CD4-positive, alpha-beta T cell treated with Interleukin-1 beta for 1 hour (primary cell): ENCODE data around the gene HSD11B2.

Experiments
- DNase-seq, 2 donors: peaks; one replicate each; pipeline ENCODE4 v3.0.0-alpha.2; 2020 to 2022

HSD11B2 gene

GRCh38 chr16:67415872-67416793 is 14.8 kb upstream of the HSD11B2 start, which contains the start of gene ZDHHC1:
TSS of gene ZDHHC1 (minus strand) at chr16:67416477. CDS start at chr16:67407775, 8,702 bp downstream.
- DNase-seq, result peak; percentile 48 to 53

DNA sequence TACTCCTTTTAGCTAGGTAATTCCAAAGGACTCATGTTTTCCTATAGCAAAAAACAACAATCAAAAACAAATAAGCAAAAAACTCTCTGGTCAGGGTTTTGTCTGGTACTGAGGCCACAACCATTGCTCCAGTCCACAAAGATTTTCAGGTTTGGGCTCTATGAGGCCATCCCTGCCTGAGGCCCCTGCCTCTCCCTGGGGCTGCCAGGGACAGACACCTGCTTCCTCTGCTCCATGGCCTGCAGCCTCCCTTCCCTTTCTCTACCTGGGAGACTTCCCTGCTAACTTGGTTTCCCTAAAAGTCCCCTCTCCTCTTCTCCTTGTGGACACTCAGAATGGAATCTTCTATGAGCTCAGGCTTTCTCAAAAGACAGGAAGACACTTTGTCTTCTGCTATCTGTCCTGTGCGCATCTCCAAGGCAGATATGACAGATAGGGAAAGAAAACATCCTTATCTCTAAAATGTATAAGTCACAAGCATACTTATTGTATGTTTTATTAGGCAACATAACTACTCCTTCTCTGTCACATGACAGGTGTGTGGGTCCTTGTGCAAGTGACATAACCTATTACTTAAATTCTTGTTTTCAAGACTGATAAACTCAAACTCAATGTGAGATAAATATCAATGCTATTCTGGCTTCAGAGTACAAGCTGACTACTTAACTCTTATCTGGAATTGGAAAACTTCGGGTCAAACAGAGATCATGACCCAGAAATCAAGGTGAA is 13.4 kb upstream of the HSD11B2 start:
- DNase-seq, result no peak

GRCh38 chr16:67419502-67419901 is 11.4 kb upstream of the HSD11B2 start:
- DNase-seq, result no peak

DNA sequence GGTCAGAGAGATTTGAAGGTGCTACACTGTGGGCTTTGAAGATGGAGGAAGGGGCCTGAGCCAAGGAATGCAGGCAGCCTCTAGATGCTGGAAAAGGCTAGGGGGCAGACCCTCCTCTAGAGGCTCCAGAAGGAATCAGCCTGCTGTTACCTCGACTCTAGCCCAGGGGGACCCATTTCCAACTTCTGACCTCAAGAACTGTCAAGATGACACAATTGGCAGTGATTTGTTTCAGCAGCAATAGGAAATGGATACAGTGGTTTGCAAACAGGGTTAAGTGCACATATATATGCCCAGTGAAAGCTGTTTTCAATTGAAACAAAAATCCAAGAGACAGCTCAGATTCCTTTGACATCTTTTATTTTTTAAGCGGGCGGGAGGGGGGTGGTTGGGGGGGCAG is 11.0 kb upstream of the HSD11B2 start:
- DNase-seq, result no peak

GRCh38 chr16:67421030-67421429 is 9.9 kb upstream of the HSD11B2 start:
- no peak for DNase-seq

- DNase-seq, result no peak
Observed at GRCh38 chr16:67423015-67423414, 7.9 kb upstream of the HSD11B2 start.

- no peak for DNase-seq
Observed at GRCh38 chr16:67423611-67424260, 7.2 kb upstream of the HSD11B2 start.

- DNase-seq, result no peak
Observed at GRCh38 chr16:67424261-67424615, 6.7 kb upstream of the HSD11B2 start.

GRCh38 chr16:67425061-67425460 is 5.9 kb upstream of the HSD11B2 start:
- DNase-seq, result no peak

- no peak for DNase-seq
Observed at GRCh38 chr16:67425580-67425979, 5.3 kb upstream of the HSD11B2 start.

GRCh38 chr16:67426022-67426421 is 4.9 kb upstream of the HSD11B2 start:
- no peak for DNase-seq

DNA sequence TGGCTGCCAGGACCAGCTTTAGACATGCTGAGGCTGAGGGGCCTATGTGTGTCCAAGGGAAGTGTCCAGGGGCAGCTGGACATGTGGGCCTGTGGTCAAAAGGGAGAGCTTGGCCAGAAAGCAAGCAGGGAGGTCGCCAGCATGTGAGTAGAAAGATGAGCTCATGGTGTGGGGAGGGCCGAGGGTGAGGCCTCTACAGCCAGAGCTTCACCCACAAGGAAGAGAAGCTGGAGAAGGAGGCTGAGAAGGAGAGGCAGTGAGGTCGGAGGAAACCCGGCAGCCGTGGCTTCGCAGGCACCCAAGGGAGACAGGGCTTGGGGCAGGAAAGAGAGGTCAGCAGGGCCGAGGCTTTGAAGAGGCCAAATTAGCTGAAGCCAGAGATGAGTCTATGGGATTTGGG is 4.0 kb upstream of the HSD11B2 start:
- no peak for DNase-seq

GRCh38 chr16:67428146-67428731 is 2.7 kb upstream of the HSD11B2 start:
- peak; percentile 49 to 57 for DNase-seq

GRCh38 chr16:67429053-67429798 is 1.7 kb upstream of the HSD11B2 start:
- no peak for DNase-seq

- no peak for DNase-seq
Observed at GRCh38 chr16:67429799-67430503, 970 bp upstream of the HSD11B2 start.

DNA sequence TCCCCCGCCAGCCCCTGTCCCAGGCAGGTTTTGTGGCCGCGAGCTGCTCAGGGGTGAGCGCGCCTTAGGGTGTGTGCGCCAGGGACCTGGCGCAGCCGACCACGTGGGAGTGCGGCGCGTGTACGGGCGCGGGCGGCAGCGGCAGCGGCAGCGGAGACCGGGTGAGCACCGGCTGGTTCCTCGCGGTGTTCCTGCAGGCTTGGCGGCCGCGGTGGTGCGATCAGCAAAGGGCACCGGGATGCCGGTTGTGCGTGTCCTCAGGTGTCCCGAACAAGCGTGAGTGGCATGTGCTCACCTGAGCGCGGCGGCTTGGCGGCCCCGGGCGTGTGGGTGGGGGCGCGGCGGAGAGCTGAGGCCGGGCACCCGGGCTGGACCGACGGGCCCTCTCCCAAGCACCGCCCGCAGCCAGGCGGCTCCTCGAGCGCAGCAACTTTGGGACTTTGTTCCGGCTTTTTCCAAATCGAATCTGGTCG is 381 bp upstream of the HSD11B2 start:
- DNase-seq, result no peak

GRCh38 chr16:67431775-67432505 is 1.0 kb downstream of the HSD11B2 start:
- no peak for DNase-seq

DNA sequence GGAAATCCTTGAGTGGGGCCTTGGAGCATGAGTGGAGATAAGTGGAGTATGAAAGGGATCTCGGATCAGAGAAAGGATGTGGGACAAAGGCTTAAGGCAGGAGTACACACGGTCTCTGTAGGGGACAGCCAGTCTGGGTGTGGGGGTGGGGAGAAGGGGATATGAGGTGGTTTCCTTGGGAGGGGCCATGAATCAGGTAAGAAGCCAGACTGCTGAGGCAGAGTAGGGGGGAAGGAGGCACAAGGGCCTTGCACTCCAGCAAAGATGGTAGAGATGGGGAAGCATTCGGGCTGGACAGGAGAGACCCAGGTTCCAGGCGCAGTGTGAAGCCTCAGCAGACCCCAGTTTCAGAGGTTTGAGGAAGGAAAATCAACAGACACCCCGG is 1.6 kb downstream of the HSD11B2 start:
- DNase-seq, result no peak

DNA sequence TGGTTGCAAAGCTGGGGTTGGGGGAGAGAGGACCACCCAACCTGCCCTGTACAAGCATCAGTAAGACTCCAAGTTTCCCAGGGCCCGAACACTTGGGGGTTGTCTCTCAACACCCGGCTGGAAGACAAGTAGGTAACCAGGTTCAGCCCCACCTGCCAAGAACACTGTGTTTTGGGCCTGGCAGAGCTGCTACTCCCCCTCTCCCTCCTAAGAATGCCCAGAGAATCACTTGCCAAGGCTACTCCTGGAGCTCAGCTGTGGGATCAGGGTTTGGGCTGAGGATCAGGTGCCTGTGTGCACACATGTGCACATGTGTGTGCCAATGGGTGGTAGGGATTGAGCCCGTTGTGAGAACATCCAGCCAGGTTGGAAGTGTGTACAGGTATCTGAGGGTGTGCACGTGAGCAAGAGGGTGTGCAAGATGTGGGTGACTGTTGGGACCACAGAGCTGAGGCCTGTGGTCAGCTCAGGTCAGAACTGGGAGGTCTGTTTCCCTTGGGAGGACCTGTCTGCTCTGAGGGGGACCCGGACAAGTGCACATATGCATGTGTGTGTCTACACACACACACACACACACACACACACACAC is 2.3 kb downstream of the HSD11B2 start:
- no peak for DNase-seq

GRCh38 chr16:67435758-67436164 is 4.8 kb downstream of the HSD11B2 start:
- no peak for DNase-seq
